BE2C (cell line): ENCODE results near the gene AHRR.
"Not testable (repeated sequence)": the region's sequence is repeated elsewhere in the genome, so short reads cannot be mapped to it uniquely, and the experiment has no call there.

ENCODE experiments used
- DNase-seq: peaks from one replicate; pipeline ENCODE4 v3.0.0-alpha.2; 2020
- H3K27me3 ChIP-seq: fragments of 250-450 bp; sonication (Bioruptor Pico); 2 replicates; pipeline ENCODE4 v1.5.1; 2020; ENCODE audit warnings: mild to moderate bottlenecking
- H3K36me3 ChIP-seq: fragments of 250-450 bp; sonication (Bioruptor Pico); 2 replicates; pipeline ENCODE4 v1.5.1; 2020; ENCODE audit warnings: mild to moderate bottlenecking
- H3K4me1 ChIP-seq: fragments of 250-450 bp; sonication (Bioruptor Pico); 2 replicates; pipeline ENCODE4 v1.5.1; 2020
- H3K4me3 ChIP-seq: 2 replicates; pipeline ENCODE4 v1.5.1; 2011; ENCODE audit warnings: low read depth, low read length
- H3K9me3 ChIP-seq: fragments of 250-450 bp; sonication (Bioruptor Pico); 2 replicates; pipeline ENCODE4 v1.5.1; 2020
- CTCF ChIP-seq: IDR thresholded peaks from 2 replicates; pipeline ENCODE4 v1.5.1; 2012; ENCODE audit warnings: mild to moderate bottlenecking, low read depth, low read length

AHRR gene

GRCh38 chr5:483434-484140 is 162.1 kb downstream of the AHRR start:
- no peak for DNase-seq
- Histone ChIP-seq H3K36me3 (no peaks in the 10 kb centered on the region), H3K9me3 (no peaks in the 10 kb centered on the region; the same call in 1 of the 2 replicates), H3K4me3 (no peak overlapping the region), H3K4me1 (no peaks in the 10 kb centered on the region), H3K27me3 (peaks cover 13% of the 10 kb centered on the region)
- no peak for TF ChIP-seq CTCF

- Histone ChIP-seq H3K9me3 (no peaks in the 10 kb centered on the region; the same call in 1 of the 2 replicates), H3K27me3 (peaks cover 5% of the 10 kb centered on the region; the same call in 1 of the 2 replicates), H3K4me1 (no peaks in the 10 kb centered on the region), H3K36me3 (no peaks in the 10 kb centered on the region), H3K4me3 (no peak overlapping the region)
- TF ChIP-seq CTCF = no peak
- DNase-seq = no peak
These were observed 163.0 kb downstream of the AHRR start for GRCh38 chr5:484556-484955.

GRCh38 chr5:485113-485945 is 163.8 kb downstream of the AHRR start:
- peaks cover under 1% of the 10 kb centered on the region; the same call in 1 of the 2 replicates for H3K27me3 ChIP-seq
- H3K4me3 ChIP-seq = no peak overlapping the region

GRCh38 chr5:485946-486491 is 164.5 kb downstream of the AHRR start:
- Histone ChIP-seq H3K27me3 (no peaks in the 10 kb centered on the region), H3K9me3 (no peaks in the 10 kb centered on the region; the same call in 1 of the 2 replicates), H3K4me1 (no peaks in the 10 kb centered on the region), H3K4me3 (no peak overlapping the region), H3K36me3 (no peaks in the 10 kb centered on the region)
- TF ChIP-seq CTCF = no peak
- no peak for DNase-seq

More at GRCh38 chr5:485113-485945, 163.8 kb downstream of the AHRR start:
- no peak for TF ChIP-seq CTCF
- Histone ChIP-seq H3K36me3 (no peaks in the 10 kb centered on the region), H3K9me3 (no peaks in the 10 kb centered on the region; the same call in 1 of the 2 replicates), H3K4me1 (no peaks in the 10 kb centered on the region)
- DNase-seq = no peak

- H3K4me3 ChIP-seq, DNase-seq, H3K9me3 ChIP-seq, H3K36me3 ChIP-seq, H3K27me3 ChIP-seq, H3K4me1 ChIP-seq: not testable (repeated sequence)
These were observed 165.1 kb downstream of the AHRR start for GRCh38 chr5:486597-486996.
